ENCODE measurements around the gene NANS. TPM values are rescaled to one million over a fixed set of nuclear protein-coding genes. Genes with fewer than 3 reads are reported as not detected.
"Not testable (repeated sequence)": the region's sequence is repeated elsewhere in the genome, so short reads cannot be mapped to it uniquely, and the experiment has no call there.

The NANS gene
- total and polyA plus RNA-seq, 5 donors from 2014 or later: 34.4 to 51.4 (median 37.8) TPM

- Histone ChIP-seq H3K27ac (ENCODE audit: insufficient read depth, low read length, poor library complexity, severe bottlenecking) (no peak overlapping the region), H3K4me3 (ENCODE audit: low read depth, low read length) (no peak overlapping the region), H3K27me3 (ENCODE audit: control insufficient read depth, insufficient read depth, low read length) (no peaks in the 10 kb centered on the region), H3K4me1 (ENCODE audit: control insufficient read depth, insufficient read depth, low read length, poor library complexity, severe bottlenecking) (peaks cover 44% of the 10 kb centered on the region), H3K9me3 (ENCODE audit: control insufficient read depth in 2 of 2, low read length in 2 of 2) (no peaks in the 10 kb centered on the region), H3K36me3 (ENCODE audit: control insufficient read depth, insufficient read depth, low read length) (peaks cover 65% of the 10 kb centered on the region)
- ATAC-seq (ENCODE audit: low read depth in 2 of 2) (no peak), DNase-seq (no peak)
- Mint-ChIP-seq H3K27ac (peak overlapping the region; percentile 84 to 95 (median 90)), H3K4me1 (peaks cover 33 to 88% (median 67%) of the 10 kb centered on the region in 4 donors), H3K9me3 (no peaks in the 10 kb centered on the region), H3K27me3 (no peaks in the 10 kb centered on the region), H3K36me3 (peaks cover 73% of the 10 kb centered on the region), H3K4me3 (peak overlapping the region; percentile 73 to 89 (median 82))
Measured at GRCh38 chr9:98085944-98086343, 29.4 kb downstream of the NANS start.

- Histone ChIP-seq H3K9me3 (ENCODE audit: control insufficient read depth in 2 of 2, low read length in 2 of 2) (no peaks in the 10 kb centered on the region), H3K27ac (ENCODE audit: insufficient read depth, low read length, poor library complexity, severe bottlenecking) (no peak overlapping the region), H3K4me1 (ENCODE audit: control insufficient read depth, insufficient read depth, low read length, poor library complexity, severe bottlenecking) (peaks cover 39% of the 10 kb centered on the region), H3K4me3 (ENCODE audit: low read depth, low read length) (no peak overlapping the region), H3K36me3 (ENCODE audit: control insufficient read depth, insufficient read depth, low read length) (peaks cover 60% of the 10 kb centered on the region), H3K27me3 (ENCODE audit: control insufficient read depth, insufficient read depth, low read length) (no peaks in the 10 kb centered on the region)
- H3K27me3 Mint-ChIP-seq: no peaks in the 10 kb centered on the region
- H3K27ac Mint-ChIP-seq: peak overlapping the region; percentile 84 to 95 (median 90)
- no peaks in the 10 kb centered on the region for H3K9me3 Mint-ChIP-seq
- no peak for ATAC-seq (ENCODE audit: low read depth in 2 of 2)
- peaks cover 68% of the 10 kb centered on the region for H3K36me3 Mint-ChIP-seq
- DNase-seq: no peak
- H3K4me1 Mint-ChIP-seq: peaks cover 31 to 86% (median 64%) of the 10 kb centered on the region in 4 donors
- peak overlapping the region; percentile 73 to 89 (median 82) for H3K4me3 Mint-ChIP-seq
Measured at GRCh38 chr9:98086461-98086860, 29.9 kb downstream of the NANS start.

GRCh38 chr9:98087420-98088354 is 31.2 kb downstream of the NANS start:
- Mint-ChIP-seq H3K9me3 (no peaks in the 10 kb centered on the region), H3K36me3 (peaks cover 65% of the 10 kb centered on the region), H3K27me3 (no peaks in the 10 kb centered on the region), H3K4me3 (peak overlapping the region in 2 of 4 donors; percentile 56 to 59), H3K4me1 (peaks cover 24 to 84% (median 62%) of the 10 kb centered on the region in 4 donors), H3K27ac (peak overlapping the region; percentile 57 to 93 (median 91))
- no peak overlapping the region for H3K4me3 ChIP-seq (ENCODE audit: low read depth, low read length)
- H3K4me1 ChIP-seq (ENCODE audit: control insufficient read depth, insufficient read depth, low read length, poor library complexity, severe bottlenecking): peaks cover 34% of the 10 kb centered on the region
- DNase-seq (peak in 2 of 3 donors; percentile 30 to 34), ATAC-seq (ENCODE audit: low read depth in 2 of 2) (peak in 1 of 2 donors; percentile 15)
- H3K27me3 ChIP-seq (ENCODE audit: control insufficient read depth, insufficient read depth, low read length): no peaks in the 10 kb centered on the region
- no peaks in the 10 kb centered on the region for H3K9me3 ChIP-seq (ENCODE audit: control insufficient read depth in 2 of 2, low read length in 2 of 2)
- H3K36me3 ChIP-seq (ENCODE audit: control insufficient read depth, insufficient read depth, low read length): peaks cover 53% of the 10 kb centered on the region
- H3K27ac ChIP-seq (ENCODE audit: insufficient read depth, low read length, poor library complexity, severe bottlenecking): peak overlapping the region; percentile 29

- Mint-ChIP-seq H3K4me1 (peaks cover 25 to 83% (median 63%) of the 10 kb centered on the region in 4 donors), H3K27ac (peak overlapping the region; percentile 48 to 93 (median 91)), H3K36me3 (peaks cover 61% of the 10 kb centered on the region), H3K4me3 (peak overlapping the region; percentile 47 to 95 (median 77))
- peak overlapping the region; percentile 67 for H3K4me3 ChIP-seq (ENCODE audit: low read depth, low read length)
- not testable (repeated sequence) for H3K9me3 Mint-ChIP-seq; ATAC-seq (ENCODE audit: low read depth in 2 of 2); H3K27me3 Mint-ChIP-seq; H3K9me3 ChIP-seq (ENCODE audit: control insufficient read depth in 2 of 2, low read length in 2 of 2); H3K27me3 ChIP-seq (ENCODE audit: control insufficient read depth, insufficient read depth, low read length)
- peak in 2 of 3 donors; percentile 41 to 43 for DNase-seq
- peaks cover 49% of the 10 kb centered on the region for H3K4me1 ChIP-seq (ENCODE audit: control insufficient read depth, insufficient read depth, low read length, poor library complexity, severe bottlenecking)
- H3K27ac ChIP-seq (ENCODE audit: insufficient read depth, low read length, poor library complexity, severe bottlenecking): peak overlapping the region; percentile 83
- peaks cover 42% of the 10 kb centered on the region for H3K36me3 ChIP-seq (ENCODE audit: control insufficient read depth, insufficient read depth, low read length)
Measured at GRCh38 chr9:98090674-98091073, 34.1 kb downstream of the NANS start.

- H3K36me3 Mint-ChIP-seq: peaks cover 61% of the 10 kb centered on the region
- Histone ChIP-seq H3K9me3 (ENCODE audit: control insufficient read depth in 2 of 2, low read length in 2 of 2) (no peaks in the 10 kb centered on the region), H3K36me3 (ENCODE audit: control insufficient read depth, insufficient read depth, low read length) (peaks cover 38% of the 10 kb centered on the region), H3K4me3 (ENCODE audit: low read depth, low read length) (peak overlapping the region; percentile 67), H3K27me3 (ENCODE audit: control insufficient read depth, insufficient read depth, low read length) (no peaks in the 10 kb centered on the region), H3K4me1 (ENCODE audit: control insufficient read depth, insufficient read depth, low read length, poor library complexity, severe bottlenecking) (peaks cover 54% of the 10 kb centered on the region), H3K27ac (ENCODE audit: insufficient read depth, low read length, poor library complexity, severe bottlenecking) (peak overlapping the region; percentile 83)
- H3K4me1 Mint-ChIP-seq: peaks cover 19 to 83% (median 68%) of the 10 kb centered on the region in 4 donors
- DNase-seq (no peak), ATAC-seq (ENCODE audit: low read depth in 2 of 2) (no peak)
- H3K27ac Mint-ChIP-seq: peak overlapping the region; percentile 93 to 98 (median 97)
- no peaks in the 10 kb centered on the region for H3K27me3 Mint-ChIP-seq
- H3K9me3 Mint-ChIP-seq: peaks cover 0 to 2% (median 0%) of the 10 kb centered on the region in 7 donors
- peak overlapping the region; percentile 82 to 96 (median 92) for H3K4me3 Mint-ChIP-seq
Measured at GRCh38 chr9:98091735-98092612, 35.4 kb downstream of the NANS start.

- DNase-seq: peak; percentile 69 to 89 (median 87)
- Histone ChIP-seq H3K9me3 (ENCODE audit: control insufficient read depth in 2 of 2, low read length in 2 of 2) (no peaks in the 10 kb centered on the region), H3K27me3 (ENCODE audit: control insufficient read depth, insufficient read depth, low read length) (no peaks in the 10 kb centered on the region), H3K4me3 (ENCODE audit: low read depth, low read length) (peak overlapping the region; percentile 67), H3K4me1 (ENCODE audit: control insufficient read depth, insufficient read depth, low read length, poor library complexity, severe bottlenecking) (peaks cover 60% of the 10 kb centered on the region), H3K36me3 (ENCODE audit: control insufficient read depth, insufficient read depth, low read length) (peaks cover 37% of the 10 kb centered on the region), H3K27ac (ENCODE audit: insufficient read depth, low read length, poor library complexity, severe bottlenecking) (peak overlapping the region; percentile 83)
- peaks cover 0 to 2% (median 0%) of the 10 kb centered on the region in 7 donors for H3K9me3 Mint-ChIP-seq
- peak overlapping the region; percentile 82 to 96 (median 92) for H3K4me3 Mint-ChIP-seq
- H3K36me3 Mint-ChIP-seq: peaks cover 65% of the 10 kb centered on the region
- H3K27me3 Mint-ChIP-seq: no peaks in the 10 kb centered on the region
- peak; percentile 71 to 73 for ATAC-seq (ENCODE audit: low read depth in 2 of 2)
- H3K4me1 Mint-ChIP-seq: peaks cover 20 to 87% (median 72%) of the 10 kb centered on the region in 4 donors
- H3K27ac Mint-ChIP-seq: peak overlapping the region; percentile 93 to 98 (median 97)
Measured at GRCh38 chr9:98092613-98092931, 36.0 kb downstream of the NANS start.

GRCh38 chr9:98094316-98094715 is 37.8 kb downstream of the NANS start:
- Histone ChIP-seq H3K27me3 (ENCODE audit: control insufficient read depth, insufficient read depth, low read length) (no peaks in the 10 kb centered on the region), H3K4me1 (ENCODE audit: control insufficient read depth, insufficient read depth, low read length, poor library complexity, severe bottlenecking) (peaks cover 74% of the 10 kb centered on the region), H3K9me3 (ENCODE audit: control insufficient read depth in 2 of 2, low read length in 2 of 2) (no peaks in the 10 kb centered on the region), H3K36me3 (ENCODE audit: control insufficient read depth, insufficient read depth, low read length) (peaks cover 42% of the 10 kb centered on the region), H3K27ac (ENCODE audit: insufficient read depth, low read length, poor library complexity, severe bottlenecking) (peak overlapping the region; percentile 83), H3K4me3 (ENCODE audit: low read depth, low read length) (peak overlapping the region; percentile 51)
- Mint-ChIP-seq H3K9me3 (peaks cover 0 to 2% (median 0%) of the 10 kb centered on the region in 7 donors), H3K36me3 (peaks cover 61% of the 10 kb centered on the region), H3K27ac (peak overlapping the region; percentile 93 to 98 (median 97)), H3K4me1 (peaks cover 26 to 93% (median 72%) of the 10 kb centered on the region in 4 donors), H3K4me3 (peak overlapping the region; percentile 68 to 84 (median 72)), H3K27me3 (no peaks in the 10 kb centered on the region)
- no peak for ATAC-seq (ENCODE audit: low read depth in 2 of 2)
- no peak for DNase-seq

Data from CD4-positive, CD25-positive, alpha-beta regulatory T cell (primary cell).